ENCODE data around the gene SMURF1. TPM values are rescaled to one million over a fixed set of nuclear protein-coding genes. Genes with fewer than 3 reads are reported as not detected.

Gene SMURF1
- total and polyA plus RNA-seq, 2 donors (not counting 1 experiment from before 2014, with no cell fraction given) = 17.2 to 18.7 TPM

DNA sequence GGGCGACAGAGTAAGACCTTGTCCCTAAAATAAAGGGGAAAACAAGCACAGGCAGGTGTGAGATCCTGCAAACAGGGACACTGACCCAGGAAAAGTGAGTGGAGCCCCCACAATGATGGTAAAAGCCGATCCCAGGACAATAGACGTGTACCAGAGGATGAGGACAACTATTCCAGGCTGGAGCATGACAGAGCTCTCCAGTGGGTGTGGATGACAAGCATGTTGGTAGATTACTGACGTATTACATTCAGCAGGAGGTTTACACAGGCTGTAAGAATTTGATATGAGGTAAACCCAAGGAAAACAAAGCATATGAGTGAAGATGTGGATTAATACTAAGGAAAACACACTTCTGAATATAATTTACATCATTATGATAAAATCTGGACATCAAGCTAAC, 27.8 kb upstream of the SMURF1 start:
- Histone ChIP-seq H3K27ac (ENCODE audit: insufficient read depth, low read length) (no peak overlapping the region), H3K9ac (ENCODE audit: insufficient read depth, low read length) (no peak overlapping the region), H4K20me1 (ENCODE audit: control insufficient read depth, extremely low read depth, insufficient read depth, low read length) (no peaks in the 10 kb centered on the region), H3K4me3 (replicated peaks in 1 of 4; ENCODE audit: control extremely low read depth in 1 of 4, insufficient read depth in 1 of 4, low read depth in 3 of 4, low read length in 4 of 4) (no peak overlapping the region), H3K9me3 (ENCODE audit: control insufficient read depth, insufficient read depth, low read depth, low read length) (no peaks in the 10 kb centered on the region), H2AFZ (ENCODE audit: low read length) (no peak overlapping the region), H3K27me3 (ENCODE audit: control insufficient read depth, insufficient read depth, low read length) (peaks cover 3% of the 10 kb centered on the region), H3K36me3 (ENCODE audit: control insufficient read depth, insufficient read depth, low read length) (no peaks in the 10 kb centered on the region), H3K79me2 (ENCODE audit: control insufficient read depth, insufficient read depth, low read length) (no peaks in the 10 kb centered on the region), H3K4me2 (ENCODE audit: extremely low read depth, insufficient read depth, low read length) (no peak overlapping the region), H3K4me1 (ENCODE audit: control insufficient read depth, extremely low read depth, insufficient read depth, low read length) (no peaks in the 10 kb centered on the region)
- no peak for TF ChIP-seq EZH2 (IDR thresholded peaks at IDR 0.05; ENCODE audit: low read length, missing control alignments)
- TF ChIP-seq, protein P1, sequence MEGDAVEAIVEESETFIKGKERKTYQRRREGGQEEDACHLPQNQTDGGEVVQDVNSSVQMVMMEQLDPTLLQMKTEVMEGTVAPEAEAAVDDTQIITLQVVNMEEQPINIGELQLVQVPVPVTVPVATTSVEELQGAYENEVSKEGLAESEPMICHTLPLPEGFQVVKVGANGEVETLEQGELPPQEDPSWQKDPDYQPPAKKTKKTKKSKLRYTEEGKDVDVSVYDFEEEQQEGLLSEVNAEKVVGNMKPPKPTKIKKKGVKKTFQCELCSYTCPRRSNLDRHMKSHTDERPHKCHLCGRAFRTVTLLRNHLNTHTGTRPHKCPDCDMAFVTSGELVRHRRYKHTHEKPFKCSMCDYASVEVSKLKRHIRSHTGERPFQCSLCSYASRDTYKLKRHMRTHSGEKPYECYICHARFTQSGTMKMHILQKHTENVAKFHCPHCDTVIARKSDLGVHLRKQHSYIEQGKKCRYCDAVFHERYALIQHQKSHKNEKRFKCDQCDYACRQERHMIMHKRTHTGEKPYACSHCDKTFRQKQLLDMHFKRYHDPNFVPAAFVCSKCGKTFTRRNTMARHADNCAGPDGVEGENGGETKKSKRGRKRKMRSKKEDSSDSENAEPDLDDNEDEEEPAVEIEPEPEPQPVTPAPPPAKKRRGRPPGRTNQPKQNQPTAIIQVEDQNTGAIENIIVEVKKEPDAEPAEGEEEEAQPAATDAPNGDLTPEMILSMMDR (conservative IDR thresholded peaks at IDR 0.05 in 1 of 2, IDR thresholded peaks at IDR 0.05 in 1 of 2; ENCODE audit: low read depth in 1 of 2, low read length in 2 of 2) = no peak
- DNase-seq (ENCODE audit: low read depth in 2 of 2) = peak in 1 of 2 donors; percentile 33

DNA sequence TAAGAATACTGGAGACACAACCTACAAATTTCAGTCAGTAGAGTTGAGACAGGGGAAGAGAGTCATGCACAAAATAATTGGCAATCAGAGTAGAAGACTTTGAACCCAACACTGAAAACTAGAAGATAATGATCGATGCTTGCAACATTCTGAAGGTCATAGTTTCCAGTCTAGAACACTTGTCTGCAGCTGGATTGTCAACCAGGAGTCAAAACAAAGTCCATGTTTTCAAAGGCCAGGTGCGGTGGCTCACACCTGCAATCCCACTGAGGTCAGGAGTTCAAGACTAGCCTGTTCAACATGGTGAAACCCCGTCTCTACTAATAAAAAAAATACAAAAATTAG, 26.8 kb upstream of the SMURF1 start:
- TF ChIP-seq, protein P1 (conservative IDR thresholded peaks at IDR 0.05 in 1 of 2, IDR thresholded peaks at IDR 0.05 in 1 of 2; ENCODE audit: low read depth in 1 of 2, low read length in 2 of 2) = no peak
- TF ChIP-seq EZH2 (IDR thresholded peaks at IDR 0.05; ENCODE audit: low read length, missing control alignments) = no peak
- Histone ChIP-seq H3K9ac (ENCODE audit: insufficient read depth, low read length) (no peak overlapping the region), H3K9me3 (ENCODE audit: control insufficient read depth, insufficient read depth, low read depth, low read length) (no peaks in the 10 kb centered on the region), H3K4me2 (ENCODE audit: extremely low read depth, insufficient read depth, low read length) (no peak overlapping the region), H3K4me1 (ENCODE audit: control insufficient read depth, extremely low read depth, insufficient read depth, low read length) (no peaks in the 10 kb centered on the region), H3K4me3 (replicated peaks in 1 of 4; ENCODE audit: control extremely low read depth in 1 of 4, insufficient read depth in 1 of 4, low read depth in 3 of 4, low read length in 4 of 4) (no peak overlapping the region), H4K20me1 (ENCODE audit: control insufficient read depth, extremely low read depth, insufficient read depth, low read length) (no peaks in the 10 kb centered on the region), H3K27me3 (ENCODE audit: control insufficient read depth, insufficient read depth, low read length) (peaks cover 3% of the 10 kb centered on the region), H3K36me3 (ENCODE audit: control insufficient read depth, insufficient read depth, low read length) (no peaks in the 10 kb centered on the region), H3K79me2 (ENCODE audit: control insufficient read depth, insufficient read depth, low read length) (no peaks in the 10 kb centered on the region), H2AFZ (ENCODE audit: low read length) (no peak overlapping the region), H3K27ac (ENCODE audit: insufficient read depth, low read length) (no peak overlapping the region)
- DNase-seq (ENCODE audit: low read depth in 2 of 2) = no peak

DNA sequence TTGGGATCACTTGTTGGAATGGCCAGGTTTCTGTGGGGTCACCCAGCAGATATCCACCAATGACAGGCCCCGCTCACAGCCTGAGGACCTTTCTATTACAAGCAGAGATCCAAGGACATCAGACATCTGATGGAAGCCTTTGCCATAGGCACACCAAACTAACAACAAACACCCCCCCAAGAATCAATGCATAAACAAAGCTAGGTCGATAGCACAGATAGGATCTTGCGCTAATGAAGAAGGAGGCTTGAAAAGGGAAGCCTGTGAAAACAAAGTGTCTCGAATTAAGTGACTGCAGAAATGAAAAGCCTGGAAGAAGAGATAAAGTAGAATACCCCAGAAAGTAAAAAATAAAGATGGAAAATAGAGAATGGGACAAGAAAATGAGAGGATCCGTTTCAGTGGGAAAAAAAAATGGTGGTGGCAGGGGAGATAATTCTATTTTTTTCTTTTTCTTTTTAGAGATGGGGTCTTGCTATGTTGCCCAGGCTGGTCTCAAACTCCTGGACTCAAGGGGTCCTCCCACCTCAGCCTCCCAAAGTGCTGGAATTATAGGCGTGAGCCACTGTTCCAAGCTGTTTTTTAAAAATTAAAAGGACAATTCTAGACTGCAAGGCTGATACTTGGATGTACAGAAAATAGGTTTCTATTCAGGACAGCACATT, 26.3 kb upstream of the SMURF1 start:
- H3K36me3 ChIP-seq (ENCODE audit: control insufficient read depth, insufficient read depth, low read length) = no peaks in the 10 kb centered on the region
- no peak for TF ChIP-seq EZH2 (IDR thresholded peaks at IDR 0.05; ENCODE audit: low read length, missing control alignments)
- TF ChIP-seq, protein P1 (conservative IDR thresholded peaks at IDR 0.05 in 1 of 2, IDR thresholded peaks at IDR 0.05 in 1 of 2; ENCODE audit: low read depth in 1 of 2, low read length in 2 of 2) = no peak

More for the DNA sequence above, 26.3 kb upstream of the SMURF1 start:
- no peaks in the 10 kb centered on the region for H3K79me2 ChIP-seq (ENCODE audit: control insufficient read depth, insufficient read depth, low read length)
- H3K4me1 ChIP-seq (ENCODE audit: control insufficient read depth, extremely low read depth, insufficient read depth, low read length) = no peaks in the 10 kb centered on the region
- H3K9me3 ChIP-seq (ENCODE audit: control insufficient read depth, insufficient read depth, low read depth, low read length) = no peaks in the 10 kb centered on the region
- no peaks in the 10 kb centered on the region for H4K20me1 ChIP-seq (ENCODE audit: control insufficient read depth, extremely low read depth, insufficient read depth, low read length)
- no peak for DNase-seq (ENCODE audit: low read depth in 2 of 2)
- no peak overlapping the region for H2AFZ ChIP-seq (ENCODE audit: low read length)
- no peak overlapping the region for H3K9ac ChIP-seq (ENCODE audit: insufficient read depth, low read length)
- peaks cover 3% of the 10 kb centered on the region for H3K27me3 ChIP-seq (ENCODE audit: control insufficient read depth, insufficient read depth, low read length)
- no peak overlapping the region for H3K4me2 ChIP-seq (ENCODE audit: extremely low read depth, insufficient read depth, low read length)
- no peak overlapping the region for H3K27ac ChIP-seq (ENCODE audit: insufficient read depth, low read length)
- H3K4me3 ChIP-seq (replicated peaks in 1 of 4; ENCODE audit: control extremely low read depth in 1 of 4, insufficient read depth in 1 of 4, low read depth in 3 of 4, low read length in 4 of 4) = no peak overlapping the region
